ENCODE data around the gene UST.

Gene UST

GRCh38 chr6:149043476-149044130 lies 296.8 kb downstream of the UST start:
- no peak overlapping the region for H3K4me3 ChIP-seq (ENCODE audit: low read length)
- H3K27me3 ChIP-seq (ENCODE audit: control insufficient read depth, low read length), result no peaks in the 10 kb centered on the region; the same call in none of the 2 replicates
- H3K79me2 ChIP-seq (ENCODE audit: control insufficient read depth, low read length), result no peaks in the 10 kb centered on the region
- TF ChIP-seq CTCF (IDR thresholded peaks at IDR 0.05; ENCODE audit: low read depth, low read length, poor library complexity, severe bottlenecking) (peak; percentile 52), EZH2phosphoT487 (IDR thresholded peaks at IDR 0.05; ENCODE audit: borderline replicate concordance, low read length) (no peak)
- 0 out of 2 replicates have a peak, but pooled peaks cover 3% of the 10 kb centered on the region for H3F3A ChIP-seq (ENCODE audit: control insufficient read depth, insufficient read depth)
- no peak overlapping the region for H3K27ac ChIP-seq (ENCODE audit: low read depth, low read length)
- H4K20me1 ChIP-seq (ENCODE audit: control insufficient read depth, insufficient read depth, low read depth, low read length), result no peaks in the 10 kb centered on the region
- H3K4me2 ChIP-seq (ENCODE audit: low read length), result no peak overlapping the region
- no peaks in the 10 kb centered on the region for H3K9me2 ChIP-seq (replicated peaks; ENCODE audit: control insufficient read depth, low read length)
- no peaks in the 10 kb centered on the region for H3K36me3 ChIP-seq (ENCODE audit: control insufficient read depth, low read length)
- H3K9me3 ChIP-seq (ENCODE audit: control insufficient read depth, insufficient read depth, low read length), result no peaks in the 10 kb centered on the region
- peaks cover 34% of the 10 kb centered on the region for H3K4me1 ChIP-seq (ENCODE audit: control insufficient read depth, low read length)

GRCh38 chr6:149044528-149044927 lies 297.7 kb downstream of the UST start:
- Histone ChIP-seq H3K4me1 (ENCODE audit: control insufficient read depth, low read length) (peaks cover 34% of the 10 kb centered on the region), H3K9me3 (ENCODE audit: control insufficient read depth, insufficient read depth, low read length) (no peaks in the 10 kb centered on the region), H4K20me1 (ENCODE audit: control insufficient read depth, insufficient read depth, low read depth, low read length) (no peaks in the 10 kb centered on the region), H3K4me3 (ENCODE audit: low read length) (no peak overlapping the region), H3F3A (ENCODE audit: control insufficient read depth, insufficient read depth) (0 out of 2 replicates have a peak, but pooled peaks cover 3% of the 10 kb centered on the region), H3K9me2 (replicated peaks; ENCODE audit: control insufficient read depth, low read length) (no peaks in the 10 kb centered on the region), H3K4me2 (ENCODE audit: low read length) (no peak overlapping the region), H3K27me3 (ENCODE audit: control insufficient read depth, low read length) (no peaks in the 10 kb centered on the region; the same call in none of the 2 replicates), H3K36me3 (ENCODE audit: control insufficient read depth, low read length) (no peaks in the 10 kb centered on the region), H3K27ac (ENCODE audit: low read depth, low read length) (no peak overlapping the region), H3K79me2 (ENCODE audit: control insufficient read depth, low read length) (no peaks in the 10 kb centered on the region)
- no peak for TF ChIP-seq CTCF (IDR thresholded peaks at IDR 0.05; ENCODE audit: low read depth, low read length, poor library complexity, severe bottlenecking)
- no peak for TF ChIP-seq EZH2phosphoT487 (IDR thresholded peaks at IDR 0.05; ENCODE audit: borderline replicate concordance, low read length)

GRCh38 chr6:149045404-149045803 lies 298.6 kb downstream of the UST start:
- Histone ChIP-seq H3K27ac (ENCODE audit: low read depth, low read length) (no peak overlapping the region), H3K4me2 (ENCODE audit: low read length) (0 out of 2 replicates have a peak overlapping the region, but pooled peaks have one; percentile 57), H3K9me2 (replicated peaks; ENCODE audit: control insufficient read depth, low read length) (no peaks in the 10 kb centered on the region), H3K79me2 (ENCODE audit: control insufficient read depth, low read length) (no peaks in the 10 kb centered on the region), H3K36me3 (ENCODE audit: control insufficient read depth, low read length) (no peaks in the 10 kb centered on the region), H3K27me3 (ENCODE audit: control insufficient read depth, low read length) (no peaks in the 10 kb centered on the region), H4K20me1 (ENCODE audit: control insufficient read depth, insufficient read depth, low read depth, low read length) (no peaks in the 10 kb centered on the region), H3F3A (ENCODE audit: control insufficient read depth, insufficient read depth) (0 out of 2 replicates have a peak, but pooled peaks cover 3% of the 10 kb centered on the region), H3K9me3 (ENCODE audit: control insufficient read depth, insufficient read depth, low read length) (no peaks in the 10 kb centered on the region), H3K4me1 (ENCODE audit: control insufficient read depth, low read length) (peaks cover 34% of the 10 kb centered on the region), H3K4me3 (ENCODE audit: low read length) (no peak overlapping the region)
- no peak for TF ChIP-seq EZH2phosphoT487 (IDR thresholded peaks at IDR 0.05; ENCODE audit: borderline replicate concordance, low read length)
- TF ChIP-seq CTCF (IDR thresholded peaks at IDR 0.05; ENCODE audit: low read depth, low read length, poor library complexity, severe bottlenecking), result peak; percentile 43
